Tibial artery (tissue), 4 donors: ENCODE results near the gene TTLL8.

Experiments
- DNase-seq, 2 donors: peaks; one replicate each; pipeline ENCODE4 v3.0.0-alpha.2; 2019
- H3K27ac ChIP-seq, 2 donors: fragments of 200-600 bp; sonication (generic) in 1 of 2; 1 replicate in 1 of 2; 2 replicates in 1 of 2; pipeline ENCODE4 v1.5.1; 2018 to 2019; ENCODE audit warnings: mild to moderate bottlenecking in 1 of 2
- H3K27me3 ChIP-seq, 2 donors: fragments of 200-600 bp; sonication (generic) in 1 of 2; one replicate each; pipeline versions ENCODE4 v1.5.1 to v1.6.0; 2016 to 2019
- H3K36me3 ChIP-seq, 3 donors: fragments of 200-600 bp; sonication (generic) in 2 of 3; one replicate each; pipeline ENCODE4 v1.5.1; 2016 to 2019; ENCODE audit warnings: mild to moderate bottlenecking in 2 of 3
- H3K4me1 ChIP-seq, 4 donors: fragments of 200-600 bp; sonication (generic) in 2 of 4; 1 replicate in 3 of 4; 2 replicates in 1 of 4; pipeline ENCODE4 v1.5.1; 2016 to 2019
- H3K4me3 ChIP-seq, 2 donors: fragments of 200-600 bp; sonication (generic) in 1 of 2; 1 replicate in 1 of 2; 2 replicates in 1 of 2; pipeline ENCODE4 v1.5.1; 2018 to 2019; ENCODE audit warnings: mild to moderate bottlenecking in 2 of 2
- H3K9me3 ChIP-seq, 3 donors: fragments of 200-600 bp; sonication (generic) in 1 of 3; one replicate each; pipeline ENCODE4 v1.5.1; 2016 to 2019
- intact Hi-C: fragments of 100-400 bp; cut with DNase I; formaldehyde crosslinking; loops from one replicate; pipeline ENCODE4 v1.15.0; 2023; ENCODE audit warnings: low total_unique reads
- TF ChIP-seq, protein P1 (sequence below), 2 experiments: fragments of 200-600 bp in 1 of 2; fragments of 450-650 bp in 1 of 2; IDR thresholded peaks; one replicate each; pipeline ENCODE4 v1.5.1; 2017 to 2019; ENCODE audit warnings: antibody characterized with exemption in 2 of 2, mild to moderate bottlenecking in 1 of 2, moderate library complexity in 1 of 2

Gene TTLL8

GRCh38 chr22:50101870-50102565 is 43.9 kb upstream of the TTLL8 start:
- peak in 1 of 2 donors; percentile 5 for DNase-seq
- no peak overlapping the region for H3K4me3 ChIP-seq
- peaks cover 0 to 32% of the 10 kb centered on the region in 2 donors for H3K27me3 ChIP-seq
- no peaks in the 10 kb centered on the region for H3K36me3 ChIP-seq
- H3K27ac ChIP-seq, result no peak overlapping the region
- intact Hi-C loops, result no loop called here
- no peaks in the 10 kb centered on the region for H3K4me1 ChIP-seq
- TF ChIP-seq, protein P1, sequence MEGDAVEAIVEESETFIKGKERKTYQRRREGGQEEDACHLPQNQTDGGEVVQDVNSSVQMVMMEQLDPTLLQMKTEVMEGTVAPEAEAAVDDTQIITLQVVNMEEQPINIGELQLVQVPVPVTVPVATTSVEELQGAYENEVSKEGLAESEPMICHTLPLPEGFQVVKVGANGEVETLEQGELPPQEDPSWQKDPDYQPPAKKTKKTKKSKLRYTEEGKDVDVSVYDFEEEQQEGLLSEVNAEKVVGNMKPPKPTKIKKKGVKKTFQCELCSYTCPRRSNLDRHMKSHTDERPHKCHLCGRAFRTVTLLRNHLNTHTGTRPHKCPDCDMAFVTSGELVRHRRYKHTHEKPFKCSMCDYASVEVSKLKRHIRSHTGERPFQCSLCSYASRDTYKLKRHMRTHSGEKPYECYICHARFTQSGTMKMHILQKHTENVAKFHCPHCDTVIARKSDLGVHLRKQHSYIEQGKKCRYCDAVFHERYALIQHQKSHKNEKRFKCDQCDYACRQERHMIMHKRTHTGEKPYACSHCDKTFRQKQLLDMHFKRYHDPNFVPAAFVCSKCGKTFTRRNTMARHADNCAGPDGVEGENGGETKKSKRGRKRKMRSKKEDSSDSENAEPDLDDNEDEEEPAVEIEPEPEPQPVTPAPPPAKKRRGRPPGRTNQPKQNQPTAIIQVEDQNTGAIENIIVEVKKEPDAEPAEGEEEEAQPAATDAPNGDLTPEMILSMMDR (IDR thresholded peaks at IDR 0.05), result no peak
- no peaks in the 10 kb centered on the region for H3K9me3 ChIP-seq

- no peaks in the 10 kb centered on the region for H3K4me1 ChIP-seq
- intact Hi-C loops, result no loop called here
- peaks cover 0 to 24% of the 10 kb centered on the region in 2 donors for H3K27me3 ChIP-seq
- no peak for DNase-seq
- no peak overlapping the region for H3K4me3 ChIP-seq
- no peak overlapping the region for H3K27ac ChIP-seq
- TF ChIP-seq, protein P1 (IDR thresholded peaks at IDR 0.05), result no peak
- H3K9me3 ChIP-seq, result no peaks in the 10 kb centered on the region
- no peaks in the 10 kb centered on the region for H3K36me3 ChIP-seq
Observed at GRCh38 chr22:50098052-50098451, 40.0 kb upstream of the TTLL8 start.

GRCh38 chr22:50092342-50092741 is 34.2 kb upstream of the TTLL8 start:
- peaks cover 0 to 40% of the 10 kb centered on the region in 2 donors for H3K27me3 ChIP-seq
- intact Hi-C loops, result no loop called here
- peaks cover 0 to 10% (median 0%) of the 10 kb centered on the region in 3 donors for H3K9me3 ChIP-seq
- peaks cover 0 to 3% (median 0%) of the 10 kb centered on the region in 4 donors for H3K4me1 ChIP-seq
- no peak for DNase-seq
- H3K27ac ChIP-seq, result no peak overlapping the region
- no peak overlapping the region for H3K4me3 ChIP-seq
- TF ChIP-seq, protein P1 (IDR thresholded peaks at IDR 0.05), result no peak
- H3K36me3 ChIP-seq, result no peaks in the 10 kb centered on the region

DNA sequence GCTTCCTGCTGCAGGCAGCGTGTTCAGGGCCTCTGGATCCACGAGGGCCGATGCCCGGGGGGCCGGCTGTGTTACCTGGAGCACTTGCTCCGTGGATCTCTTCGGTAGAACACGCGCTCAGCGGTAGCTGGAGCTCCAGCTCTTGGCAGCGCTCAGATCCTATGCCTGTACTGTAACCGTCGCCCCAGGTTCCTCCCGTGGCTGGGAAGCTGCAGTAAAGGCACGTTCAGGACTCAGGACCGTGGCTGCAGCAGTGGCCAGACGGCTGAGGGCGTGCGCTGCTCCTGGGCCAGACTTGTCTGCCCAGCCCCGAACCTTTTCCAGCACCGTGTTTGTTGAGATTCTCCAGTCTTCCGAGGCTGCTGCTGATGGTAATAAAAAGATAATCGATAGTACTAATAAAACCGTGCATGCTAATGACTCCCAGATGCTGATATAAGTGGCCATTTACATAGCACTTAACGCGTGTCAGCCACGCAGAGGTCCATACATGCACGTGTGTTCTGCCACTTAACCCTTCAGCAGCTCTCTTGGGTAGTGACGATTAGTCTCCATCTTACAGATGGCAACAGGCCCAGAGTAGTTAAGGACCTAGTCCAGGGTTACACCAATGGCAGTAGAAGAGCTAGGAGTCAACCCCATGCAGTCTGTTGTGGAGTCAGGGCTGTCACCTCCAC is 33.1 kb upstream of the TTLL8 start:
- Histone ChIP-seq H3K27ac (no peak overlapping the region), H3K4me3 (no peak overlapping the region), H3K4me1 (peaks cover 0 to 3% (median 0%) of the 10 kb centered on the region in 4 donors), H3K9me3 (peaks cover 0 to 10% (median 0%) of the 10 kb centered on the region in 3 donors), H3K36me3 (no peaks in the 10 kb centered on the region), H3K27me3 (peaks cover 0 to 38% of the 10 kb centered on the region in 2 donors)
- intact Hi-C loops, result no loop called here
- TF ChIP-seq, protein P1 (IDR thresholded peaks at IDR 0.05), result no peak
- no peak for DNase-seq

DNA sequence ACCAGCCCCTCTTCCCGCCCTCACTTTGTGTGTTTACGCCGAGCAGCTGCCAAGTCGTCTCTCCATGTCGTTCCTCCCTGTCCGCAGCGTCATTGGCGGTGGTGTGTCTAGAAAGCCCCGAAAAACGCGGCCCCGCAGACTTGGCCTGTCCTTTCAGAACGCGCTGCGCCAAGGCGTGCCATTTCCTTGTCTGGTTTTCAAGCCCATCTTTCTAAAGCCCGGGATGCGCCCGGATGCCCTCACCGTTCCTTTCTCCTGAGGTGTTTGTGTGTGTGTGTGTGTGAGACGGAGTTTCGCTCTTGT is 32.3 kb upstream of the TTLL8 start:
- no peaks in the 10 kb centered on the region for H3K36me3 ChIP-seq
- H3K4me1 ChIP-seq, result peaks cover 0 to 3% (median 0%) of the 10 kb centered on the region in 4 donors
- H3K9me3 ChIP-seq, result peaks cover 0 to 10% (median 0%) of the 10 kb centered on the region in 3 donors
- H3K27me3 ChIP-seq, result peaks cover 0 to 38% of the 10 kb centered on the region in 2 donors
- H3K27ac ChIP-seq, result no peak overlapping the region
- intact Hi-C loops, result no loop called here
- no peak for DNase-seq
- TF ChIP-seq, protein P1 (IDR thresholded peaks at IDR 0.05), result no peak
- no peak overlapping the region for H3K4me3 ChIP-seq
